ENCODE results near the gene CR1L.
"Not testable (repeated sequence)": the region's sequence is repeated elsewhere in the genome, so short reads cannot be mapped to it uniquely, and the experiment has no call there.

DNA sequence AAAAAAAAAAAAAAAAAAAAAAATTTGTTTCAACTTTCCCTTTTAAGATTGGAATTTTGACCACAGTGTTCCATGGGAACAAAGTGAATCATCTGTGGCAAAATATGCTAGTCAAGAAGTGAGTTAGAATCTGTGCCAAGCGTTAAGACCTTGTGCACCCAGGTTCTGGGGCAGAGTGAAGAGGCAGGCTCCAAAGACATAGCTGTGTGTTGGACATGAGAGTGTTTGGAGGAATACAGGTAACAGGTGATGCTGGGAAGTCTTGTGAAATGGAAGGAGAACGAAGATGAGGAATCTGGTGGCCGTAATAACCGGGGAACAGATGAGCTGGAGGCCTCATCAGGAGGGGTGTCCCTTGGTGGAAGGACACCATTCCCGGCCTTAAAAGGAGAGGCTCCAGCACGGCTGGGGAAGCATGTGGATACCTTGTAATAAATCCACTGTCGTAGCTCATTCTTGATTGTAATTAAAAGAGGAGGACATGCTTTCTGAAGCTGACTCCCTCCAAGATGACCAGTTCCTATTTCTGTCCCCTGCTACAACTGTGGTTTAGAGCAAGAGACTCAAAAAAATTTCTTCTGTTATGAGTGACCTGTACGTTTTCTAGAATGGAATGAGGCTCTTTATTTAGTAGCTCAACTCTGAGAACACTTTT lies 92.7 kb downstream of the CR1L start:
- TF ChIP-seq, protein P1, sequence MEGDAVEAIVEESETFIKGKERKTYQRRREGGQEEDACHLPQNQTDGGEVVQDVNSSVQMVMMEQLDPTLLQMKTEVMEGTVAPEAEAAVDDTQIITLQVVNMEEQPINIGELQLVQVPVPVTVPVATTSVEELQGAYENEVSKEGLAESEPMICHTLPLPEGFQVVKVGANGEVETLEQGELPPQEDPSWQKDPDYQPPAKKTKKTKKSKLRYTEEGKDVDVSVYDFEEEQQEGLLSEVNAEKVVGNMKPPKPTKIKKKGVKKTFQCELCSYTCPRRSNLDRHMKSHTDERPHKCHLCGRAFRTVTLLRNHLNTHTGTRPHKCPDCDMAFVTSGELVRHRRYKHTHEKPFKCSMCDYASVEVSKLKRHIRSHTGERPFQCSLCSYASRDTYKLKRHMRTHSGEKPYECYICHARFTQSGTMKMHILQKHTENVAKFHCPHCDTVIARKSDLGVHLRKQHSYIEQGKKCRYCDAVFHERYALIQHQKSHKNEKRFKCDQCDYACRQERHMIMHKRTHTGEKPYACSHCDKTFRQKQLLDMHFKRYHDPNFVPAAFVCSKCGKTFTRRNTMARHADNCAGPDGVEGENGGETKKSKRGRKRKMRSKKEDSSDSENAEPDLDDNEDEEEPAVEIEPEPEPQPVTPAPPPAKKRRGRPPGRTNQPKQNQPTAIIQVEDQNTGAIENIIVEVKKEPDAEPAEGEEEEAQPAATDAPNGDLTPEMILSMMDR (IDR thresholded peaks at IDR 0.05 in 4 of 5, conservative IDR thresholded peaks at IDR 0.05 in 1 of 5): not testable (repeated sequence)
- TF ChIP-seq POLR2A (IDR thresholded peaks at IDR 0.05): not testable (repeated sequence)

All from gastrocnemius medialis (tissue), 4 donors.